Endothelial cell of hepatic sinusoid (primary cell): ENCODE data around the gene TTC28.
"Not testable (repeated sequence)": the region's sequence is repeated elsewhere in the genome, so short reads cannot be mapped to it uniquely, and the experiment has no call there.

Experiments used
- in situ Hi-C: cut with HindIII; loops from 2 replicates; pipeline ENCODE4 v1.10.0; 2017; ENCODE audit warnings: low sequenced_read_pairs

Gene TTC28

GRCh38 chr22:28607795-28608194 lies 71.8 kb downstream of the TTC28 start:
- in situ Hi-C loops: no loop called here

GRCh38 chr22:28604966-28605761 lies 74.5 kb downstream of the TTC28 start:
- in situ Hi-C loops: no loop called here

GRCh38 chr22:28601915-28602314 lies 77.7 kb downstream of the TTC28 start:
- in situ Hi-C loops: no loop called here

GRCh38 chr22:28600546-28601143 lies 79.0 kb downstream of the TTC28 start:
- in situ Hi-C loops: no loop called here

- in situ Hi-C loops: loop anchor here (10.0 kb wide), 1 partner anchor 535 kb away; no protein-coding TSS in a partner anchor
These were observed 79.9 kb downstream of the TTC28 start for GRCh38 chr22:28599693-28600092.

- in situ Hi-C loops: loop anchor here (10.0 kb wide), 1 partner anchor 533 kb away; no protein-coding TSS in a partner anchor
These were observed 82.0 kb downstream of the TTC28 start for GRCh38 chr22:28597665-28598064.

- in situ Hi-C loops: loop anchor here (10.0 kb wide), 1 partner anchor 530 kb away; no protein-coding TSS in a partner anchor
These were observed 84.7 kb downstream of the TTC28 start for GRCh38 chr22:28594797-28595462.

GRCh38 chr22:28594076-28594796 lies 85.4 kb downstream of the TTC28 start:
- in situ Hi-C loops: loop anchor here (10.0 kb wide), 1 partner anchor 529 kb away; no protein-coding TSS in a partner anchor

GRCh38 chr22:28593299-28593698 lies 86.3 kb downstream of the TTC28 start:
- in situ Hi-C loops: loop anchor here (10.0 kb wide), 1 partner anchor 528 kb away; no protein-coding TSS in a partner anchor

GRCh38 chr22:28589102-28589750 lies 90.4 kb downstream of the TTC28 start:
- in situ Hi-C loops: loop anchor here (5.0 kb wide), 1 partner anchor 243 kb away; no protein-coding TSS in a partner anchor

- in situ Hi-C loops: loop anchor here (5.0 kb wide), 1 partner anchor 247 kb away; no protein-coding TSS in a partner anchor
These were observed 94.3 kb downstream of the TTC28 start for GRCh38 chr22:28585324-28585723.

- in situ Hi-C loops: no loop called here
These were observed 96.8 kb downstream of the TTC28 start for GRCh38 chr22:28582806-28583205.

- in situ Hi-C loops: no loop called here
These were observed 98.6 kb downstream of the TTC28 start for GRCh38 chr22:28581016-28581415.

GRCh38 chr22:28576162-28576561 lies 103.5 kb downstream of the TTC28 start:
- in situ Hi-C loops: no loop called here

- in situ Hi-C loops: no loop called here
These were observed 105.4 kb downstream of the TTC28 start for GRCh38 chr22:28574159-28574788.

GRCh38 chr22:28570696-28571373 lies 108.8 kb downstream of the TTC28 start:
- in situ Hi-C loops: no loop called here

- in situ Hi-C loops: not testable (repeated sequence)
These were observed 110.7 kb downstream of the TTC28 start for GRCh38 chr22:28568974-28569373.

GRCh38 chr22:28568099-28568498 lies 111.5 kb downstream of the TTC28 start:
- in situ Hi-C loops: no loop called here

GRCh38 chr22:28566920-28567499 lies 112.6 kb downstream of the TTC28 start:
- in situ Hi-C loops: not testable (repeated sequence)
